Stimulated activated CD4-positive, alpha-beta T cell treated with anti-CD3 and anti-CD28 coated beads, Interleukin-1b, Interleukin-23, amount 100 ng/mL, for 48 hours (primary cell): ENCODE results near the gene THAP3.
A peak's percentile ranks its signal among the peaks of the same experiment; 100 is the strongest.

Experiments
- DNase-seq: peaks from one replicate; pipeline ENCODE4 v3.0.0-alpha.2; 2020

The THAP3 gene

DNA sequence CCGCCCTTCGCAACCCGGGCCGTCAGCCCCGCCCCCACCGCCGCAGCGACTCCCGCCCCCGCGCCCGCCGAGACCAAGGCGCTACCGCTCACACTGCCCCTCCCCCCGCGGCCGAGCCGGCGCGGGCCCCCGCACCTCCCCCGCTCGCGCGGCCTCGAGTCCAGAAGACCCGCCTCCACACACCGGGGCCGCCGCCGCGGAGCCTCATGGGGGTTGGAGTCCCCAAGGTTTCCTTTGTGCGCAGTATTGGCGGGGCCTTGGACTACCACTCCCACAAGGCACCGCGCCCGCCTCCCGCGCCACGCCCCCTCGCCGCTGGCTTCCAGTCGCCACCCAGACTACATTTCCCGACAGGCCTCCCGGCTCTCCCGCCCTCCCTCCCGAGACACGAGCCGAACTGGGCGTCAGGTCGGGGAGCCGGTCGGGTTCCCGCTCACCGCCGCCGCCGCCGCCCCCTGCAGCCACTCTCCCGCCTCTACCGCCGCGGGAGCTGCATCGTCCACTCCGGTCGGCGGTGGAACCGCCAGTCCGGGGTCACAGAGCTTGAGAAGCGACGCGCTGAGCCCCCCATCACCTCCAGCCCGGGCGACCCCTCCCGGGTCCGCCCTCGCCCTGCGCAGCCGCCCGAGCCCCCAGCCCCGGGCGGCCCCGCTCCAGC is 11.2 kb upstream of the THAP3 start, which contains the start of gene PHF13:
PHF13 (plus strand) TSS at position 371 of the 658 bp plus-strand sequence. CDS start 336 bp downstream, outside the sequence.
- DNase-seq = peak; percentile 100

- peak; percentile 37 for DNase-seq
Observed at GRCh38 chr1:6614019-6614928, 10.4 kb upstream of the THAP3 start.

GRCh38 chr1:6614929-6615785 is 9.5 kb upstream of the THAP3 start:
- DNase-seq = no peak

DNA sequence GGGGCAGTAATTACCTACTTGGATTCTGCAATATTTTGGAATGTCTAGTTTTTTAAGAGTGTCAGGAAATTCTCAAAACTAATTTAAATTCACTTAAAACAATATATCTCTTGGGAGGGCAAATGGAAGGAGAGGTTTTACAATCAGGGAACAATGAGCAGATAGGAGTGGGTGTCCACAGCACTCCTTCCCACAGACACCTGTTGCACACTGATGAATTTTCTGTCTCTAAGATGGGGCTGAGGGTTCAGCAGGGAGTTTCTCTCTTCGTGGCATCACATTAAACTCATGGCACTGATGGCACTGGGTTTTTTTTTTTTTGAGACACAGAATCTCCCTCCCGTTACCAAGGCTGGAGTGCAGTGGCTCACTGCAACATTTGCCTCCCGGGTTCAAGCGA is 5.6 kb upstream of the THAP3 start:
- no peak for DNase-seq

DNA sequence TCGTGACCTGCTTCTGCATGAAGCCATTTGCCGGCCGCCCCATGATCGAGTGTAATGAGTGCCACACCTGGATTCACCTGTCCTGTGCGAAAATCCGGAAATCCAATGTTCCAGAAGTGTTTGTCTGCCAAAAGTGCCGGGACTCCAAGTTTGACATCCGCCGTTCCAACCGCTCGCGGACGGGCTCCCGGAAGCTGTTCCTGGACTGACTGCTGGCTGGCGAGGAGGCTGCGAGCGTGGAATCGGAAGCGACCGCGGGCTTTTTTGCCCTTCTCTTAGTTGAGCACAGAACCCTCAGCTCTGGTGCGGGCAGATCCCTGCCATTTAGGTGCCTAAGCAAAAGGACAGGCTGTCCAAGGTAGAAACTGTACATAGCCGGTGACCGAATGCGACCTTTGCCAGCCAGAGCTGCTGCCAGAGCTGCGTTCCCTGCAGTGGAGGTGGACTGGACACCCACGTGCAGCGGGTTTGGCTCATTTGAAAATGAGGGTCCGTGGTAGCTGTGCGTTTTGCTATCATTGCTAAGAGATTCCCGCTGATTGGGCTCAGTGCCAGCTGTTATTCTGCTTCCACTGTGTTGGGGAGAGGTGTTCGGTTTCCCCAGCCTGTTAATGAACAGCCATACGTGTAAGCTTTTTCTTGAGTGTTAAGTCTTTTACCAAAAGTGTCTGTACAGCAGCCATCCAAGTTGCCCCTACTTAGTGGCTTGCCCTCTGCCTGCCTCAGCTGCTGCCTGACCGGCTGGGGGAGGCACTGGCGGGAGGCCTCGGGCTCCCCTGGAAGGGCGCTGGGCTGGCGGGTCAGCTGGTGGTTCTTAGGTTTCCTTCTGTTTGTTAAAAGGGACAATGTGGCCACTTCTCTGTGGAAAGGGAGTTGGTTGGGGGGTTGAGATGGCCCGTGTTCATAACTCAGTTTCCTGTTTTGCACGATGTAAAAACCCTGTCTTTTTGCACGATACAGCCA is 3.0 kb upstream of the THAP3 start:
- DNase-seq = no peak

DNA sequence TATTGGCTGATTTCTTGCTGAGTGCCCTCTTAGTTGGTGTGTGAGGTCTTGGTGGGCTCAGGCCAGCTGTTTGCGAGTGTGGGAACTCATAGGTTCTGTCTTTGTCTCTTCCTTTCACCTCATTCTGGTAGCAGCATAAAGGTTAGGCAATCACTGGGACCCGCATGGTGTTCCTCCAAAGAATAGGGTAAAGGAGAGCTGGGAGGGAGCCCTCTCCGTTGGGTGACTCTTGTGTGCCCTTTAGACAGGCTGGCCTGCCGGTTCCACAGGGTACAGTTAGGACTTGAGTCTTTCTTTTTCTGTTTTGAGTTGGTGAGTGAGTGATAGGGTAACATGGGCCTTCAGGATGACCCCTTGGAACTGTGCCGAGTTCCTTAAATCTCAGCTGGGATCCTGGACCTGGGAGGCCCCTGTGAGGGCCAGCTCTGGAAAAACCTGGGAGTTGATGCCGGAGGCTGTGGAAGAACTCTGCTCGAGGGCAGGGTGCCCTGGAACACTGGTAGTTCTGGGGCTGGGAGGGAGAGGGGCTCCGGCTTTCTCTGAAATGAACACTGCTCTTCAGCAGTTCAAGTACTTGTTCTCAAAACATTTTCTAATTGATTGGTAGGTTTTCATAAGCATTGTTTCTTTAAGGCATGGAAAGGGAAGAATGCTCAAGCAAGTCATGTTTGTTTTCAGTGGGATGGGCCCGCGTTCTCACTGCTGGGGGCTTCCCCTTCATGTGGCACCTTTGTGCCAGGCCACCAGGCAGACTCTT is 2.1 kb upstream of the THAP3 start:
- no peak for DNase-seq

DNA sequence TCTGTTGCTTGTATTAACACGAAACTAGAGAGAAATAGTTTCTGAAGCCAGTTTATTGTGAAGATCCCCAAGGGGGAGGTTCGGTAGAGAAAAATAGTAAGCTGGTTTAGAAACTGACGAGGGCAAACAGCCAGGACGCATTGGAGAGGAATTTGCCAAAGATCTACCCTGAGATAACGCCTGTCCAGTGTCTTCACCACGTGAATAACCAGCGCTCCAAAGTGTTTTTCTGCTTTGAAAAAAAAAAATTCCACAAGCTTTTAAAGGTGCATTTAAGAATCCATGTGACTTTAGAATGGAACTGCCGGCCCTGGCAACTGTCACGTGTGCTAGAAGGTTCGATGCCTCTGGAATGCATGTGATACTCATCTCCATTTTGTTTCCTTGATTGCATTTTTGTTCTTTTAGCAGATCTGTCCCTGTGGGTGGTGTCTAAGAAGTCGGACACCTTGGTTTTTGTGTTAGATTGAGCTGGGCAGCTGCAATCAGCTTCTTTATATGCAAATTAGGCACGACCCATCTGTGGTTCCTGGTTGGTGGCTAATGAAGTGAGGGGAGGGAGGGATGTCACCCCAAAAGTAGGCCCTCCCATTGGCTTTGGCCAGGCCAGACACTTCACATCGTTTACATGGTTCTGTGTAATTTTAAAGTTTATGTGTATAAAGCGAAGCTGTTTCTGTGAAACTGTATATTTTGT is 1.3 kb upstream of the THAP3 start:
- no peak for DNase-seq

GRCh38 chr1:6625584-6626149 is 999 bp downstream of the THAP3 start:
- DNase-seq = no peak

DNA sequence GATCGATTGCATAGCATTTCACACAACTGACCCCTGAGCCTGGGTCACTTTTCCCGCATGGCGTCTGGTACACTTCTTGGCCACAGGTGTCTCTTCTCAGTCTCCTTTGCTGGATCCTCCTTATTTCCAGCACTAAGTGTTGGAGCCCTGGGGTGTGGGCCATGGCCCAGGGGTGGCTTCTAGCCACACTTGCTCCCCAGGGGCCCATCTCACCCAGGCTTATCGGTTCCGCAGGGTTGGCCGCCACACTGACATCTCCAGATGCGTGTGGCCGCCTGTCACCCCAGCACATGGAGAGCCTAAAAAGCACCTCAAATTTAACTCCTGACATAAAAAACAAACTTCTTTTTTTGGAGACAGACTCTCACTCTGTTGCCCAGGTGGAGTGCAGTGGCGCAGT is 2.4 kb downstream of the THAP3 start:
- DNase-seq = no peak

DNA sequence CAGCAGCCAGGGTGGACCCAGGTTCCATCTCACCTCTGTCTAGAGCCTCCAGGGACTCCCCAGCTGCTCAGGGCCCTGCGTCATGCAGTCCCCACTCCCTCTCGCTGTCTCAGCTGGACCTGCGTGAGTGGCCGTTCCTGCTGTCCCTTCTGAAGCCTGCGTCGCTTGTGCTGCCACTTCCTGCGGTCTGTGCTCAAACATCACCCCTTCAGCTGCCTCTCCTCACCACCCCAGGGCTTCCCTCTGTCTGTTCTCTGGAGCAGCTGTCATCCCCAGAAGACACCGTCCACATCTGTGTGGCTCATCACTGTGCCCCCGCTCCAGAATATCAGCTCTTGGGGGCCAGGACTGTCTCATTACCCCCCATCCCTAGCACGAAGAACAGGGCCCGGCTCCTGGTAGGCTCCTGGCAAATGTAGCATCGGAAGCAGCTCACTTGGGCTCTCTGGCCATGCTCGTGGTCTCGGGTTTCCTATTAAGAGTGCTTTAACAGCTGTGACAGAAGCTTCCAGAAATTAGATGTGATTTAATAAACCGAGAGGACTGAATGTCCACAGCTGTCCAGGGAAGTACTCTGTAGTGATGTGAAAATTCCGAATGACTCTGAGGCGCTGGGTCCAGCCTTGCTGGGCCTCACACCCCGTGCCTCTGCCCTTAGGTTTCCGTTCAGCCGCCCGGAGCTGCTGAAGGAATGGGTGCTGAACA is 3.3 kb downstream of the THAP3 start:
- no peak for DNase-seq

DNA sequence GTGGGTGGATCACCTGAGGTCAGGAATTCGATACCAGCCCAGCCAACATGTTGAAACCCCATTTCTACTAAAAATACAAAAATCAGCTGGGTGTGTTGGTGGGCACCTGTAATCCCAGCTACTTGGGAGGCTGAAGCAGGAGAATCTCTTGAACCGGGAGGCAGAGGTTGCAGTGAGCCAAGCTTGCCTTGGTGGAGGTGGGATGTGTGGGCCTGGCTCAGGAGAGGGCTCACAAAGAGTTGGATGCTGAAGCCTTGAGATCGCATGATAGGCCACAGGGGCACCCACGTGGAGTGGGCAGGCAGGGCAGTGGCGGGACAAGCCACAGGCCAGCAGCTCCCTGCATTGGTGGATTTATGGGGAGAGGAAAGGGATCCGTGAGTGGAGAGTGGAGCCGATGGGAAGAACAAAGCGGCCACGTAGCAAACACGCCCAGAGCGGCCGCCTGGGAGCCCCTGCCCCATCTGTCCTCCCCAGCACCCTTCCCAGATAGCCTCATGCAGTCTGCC is 4.4 kb downstream of the THAP3 start:
- no peak for DNase-seq

- no peak for DNase-seq
Observed at GRCh38 chr1:6630027-6630426, 5.4 kb downstream of the THAP3 start.

- no peak for DNase-seq
Observed at GRCh38 chr1:6631058-6631457, 6.4 kb downstream of the THAP3 start.

DNA sequence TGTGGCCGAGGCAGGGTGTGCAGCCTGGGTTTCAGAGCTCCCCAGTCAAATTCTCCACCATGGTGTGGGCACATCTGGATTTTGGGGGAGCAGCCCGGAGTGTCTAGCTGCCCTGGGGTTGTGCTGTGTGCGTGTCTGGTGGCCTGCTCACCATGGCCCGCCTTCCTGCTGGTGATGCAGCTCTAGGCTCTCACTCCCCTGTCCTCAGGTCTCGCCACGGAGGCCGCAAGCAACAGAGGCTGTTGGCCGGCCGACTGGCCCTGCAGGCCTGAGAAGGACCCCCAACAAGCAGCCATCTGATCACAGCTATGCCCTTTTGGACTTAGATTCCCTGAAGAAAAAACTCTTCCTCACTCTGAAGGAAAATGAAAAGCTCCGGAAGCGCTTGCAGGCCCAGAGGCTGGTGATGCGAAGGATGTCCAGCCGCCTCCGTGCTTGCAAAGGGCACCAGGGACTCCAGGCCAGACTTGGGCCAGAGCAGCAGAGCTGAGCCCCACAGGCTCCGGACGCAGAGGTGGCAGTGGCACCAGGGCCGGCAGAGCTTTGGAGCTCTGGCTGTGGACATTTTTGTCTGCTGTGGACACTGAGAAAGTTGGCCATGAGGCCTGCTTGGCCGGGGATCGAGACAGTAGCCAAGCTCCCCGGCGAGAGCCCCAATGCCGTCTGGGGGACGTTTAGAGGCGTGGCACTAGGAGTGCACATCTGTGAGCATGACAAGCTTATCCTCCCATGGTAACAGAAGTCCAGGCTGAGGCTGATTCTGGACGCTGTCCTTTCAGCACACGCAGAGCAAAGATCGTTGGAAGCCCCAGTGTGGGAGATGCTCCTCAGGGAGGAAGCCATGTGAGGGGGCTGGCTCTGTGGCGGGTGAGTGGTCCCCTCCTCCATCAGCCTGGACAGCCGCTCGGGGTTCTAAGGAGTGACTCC is 8.2 kb downstream of the THAP3 start:
- no peak for DNase-seq

DNA sequence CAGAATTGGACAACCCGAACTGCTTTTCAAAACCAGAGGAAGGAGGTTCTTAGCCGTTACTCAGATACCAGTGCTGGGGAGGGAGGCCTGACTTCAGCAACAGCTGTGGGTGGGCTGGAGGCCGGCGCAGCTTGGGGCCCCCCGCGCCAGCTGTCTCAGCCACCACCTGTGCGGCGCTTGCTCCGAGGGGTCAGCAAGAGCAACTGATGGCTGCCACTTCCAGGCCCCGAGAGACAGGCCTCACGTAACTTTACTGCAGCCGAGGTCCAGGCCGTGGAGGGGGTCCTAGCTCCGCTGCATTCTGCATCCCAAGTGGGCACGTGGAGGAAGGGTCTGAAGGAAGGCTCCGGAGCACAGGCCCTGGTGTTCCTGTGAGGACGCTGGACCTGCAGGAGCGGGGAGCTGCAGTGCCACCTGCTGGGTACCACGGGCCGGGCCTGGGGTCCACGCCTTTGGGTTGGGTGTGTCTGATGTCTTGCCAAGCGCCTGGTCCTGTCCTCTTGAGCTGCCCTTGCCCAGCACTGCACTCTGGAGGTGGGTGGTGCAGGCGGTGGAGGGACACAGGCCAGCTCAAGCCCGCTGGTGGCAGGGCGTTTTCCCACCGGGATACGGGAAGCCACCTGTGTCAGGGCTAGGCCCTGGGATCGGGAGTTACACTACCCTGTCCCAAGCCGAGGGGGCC is 9.8 kb downstream of the THAP3 start:
- DNase-seq = peak; percentile 38

DNA sequence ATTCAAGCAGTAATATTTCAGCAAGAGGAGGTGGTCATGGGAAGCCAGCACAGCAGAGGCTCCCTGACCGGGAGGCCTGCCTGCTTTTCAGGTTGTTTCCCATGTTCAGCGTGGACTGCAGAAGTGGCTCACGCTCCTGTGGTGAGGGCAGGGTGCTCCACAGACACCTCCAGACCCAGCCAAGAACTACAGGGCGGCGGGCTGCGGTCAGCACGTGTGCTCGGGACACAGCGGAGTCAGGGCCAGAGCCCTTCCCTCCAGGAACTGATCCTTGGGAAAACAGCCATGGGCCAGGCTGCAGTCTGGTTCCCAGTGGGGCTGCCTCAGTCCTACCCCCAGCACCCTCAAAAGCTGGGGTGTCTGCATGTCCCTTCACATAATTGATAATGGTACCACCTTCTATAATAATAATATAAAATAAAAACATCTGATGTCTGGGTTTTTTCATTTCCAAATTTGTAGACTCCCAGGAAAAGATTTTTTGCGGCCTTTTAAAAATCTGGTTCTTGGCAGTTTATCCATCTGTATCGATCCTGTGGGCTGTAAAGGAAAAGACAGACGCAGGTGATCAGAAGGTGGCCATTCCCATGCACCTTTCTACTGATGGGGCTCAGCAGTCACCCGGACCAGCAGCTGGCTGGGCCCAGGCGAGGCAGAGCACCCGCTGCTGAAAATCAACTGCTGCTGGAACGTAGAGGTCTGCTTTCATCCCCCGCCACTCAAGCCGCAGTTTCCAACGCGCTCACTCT is 10.7 kb downstream of the THAP3 start:
- DNase-seq = no peak
